Type B pancreatic cell (in vitro differentiated cells): ENCODE measurements around the gene MGAT2. TPM values are rescaled to one million over a fixed set of nuclear protein-coding genes. Genes with fewer than 3 reads are reported as not detected.
"Not testable (repeated sequence)": the region's sequence is repeated elsewhere in the genome, so short reads cannot be mapped to it uniquely, and the experiment has no call there.

Experiments used
- DNase-seq: peaks from one replicate; pipeline ENCODE4 v3.0.0; 2021; ENCODE audit warnings: mixed read lengths; ENCODE audit not compliant: unreplicated experiment; ENCODE audit errors: extremely low spot score
- H3K27ac Mint-ChIP-seq: 2 replicates; pipeline ENCODE4 v1.8.0; 2021; ENCODE audit warnings: mild to moderate bottlenecking, mixed read lengths
- H3K27me3 Mint-ChIP-seq: 2 replicates; pipeline ENCODE4 v1.8.0; 2021; ENCODE audit warnings: mixed read lengths
- H3K36me3 Mint-ChIP-seq: 2 replicates; pipeline ENCODE4 v1.8.0; 2021; ENCODE audit warnings: mixed read lengths
- H3K4me1 Mint-ChIP-seq: one replicate; pipeline ENCODE4 v1.8.0; 2021; ENCODE audit warnings: mixed read lengths; ENCODE audit not compliant: unreplicated experiment
- H3K4me3 Mint-ChIP-seq: 2 replicates; pipeline ENCODE4 v1.8.0; 2021; ENCODE audit warnings: mild to moderate bottlenecking, mixed read lengths
- H3K9me3 Mint-ChIP-seq: 2 replicates; pipeline ENCODE4 v1.8.0; 2021; ENCODE audit warnings: mixed read lengths
- CTCF ChIP-seq: fragments of 200-600 bp; sonication (generic); conservative IDR thresholded peaks from 2 replicates; pipeline ENCODE4 v1.5.0; 2021; ENCODE audit warnings: antibody characterized with exemption, mild to moderate bottlenecking
- total RNA-seq: library from RNA; stranded (reverse); gene quantifications from 2 replicates; pipeline ENCODE4 v1.2.1, GENCODE V29; 2021; ENCODE audit warnings: low replicate concordance

Gene MGAT2
- total RNA-seq, 1 donor from 2014 or later, result 27.0 TPM

- no peaks in the 10 kb centered on the region for H3K27me3 Mint-ChIP-seq
- H3K9me3 Mint-ChIP-seq, result no peaks in the 10 kb centered on the region
- peaks cover 22% of the 10 kb centered on the region for H3K4me1 Mint-ChIP-seq
- H3K4me3 Mint-ChIP-seq, result no peak overlapping the region
- H3K36me3 Mint-ChIP-seq, result peaks cover 23% of the 10 kb centered on the region
- TF ChIP-seq CTCF, result no peak
- no peak overlapping the region for H3K27ac Mint-ChIP-seq
- DNase-seq, result no peak
These were observed 4.8 kb upstream of the MGAT2 start for GRCh38 chr14:49615776-49616175.

- H3K27ac Mint-ChIP-seq, result peak overlapping the region; percentile 100
- no peak for DNase-seq
- TF ChIP-seq CTCF, result no peak
- peaks cover 23% of the 10 kb centered on the region for H3K36me3 Mint-ChIP-seq
- H3K4me3 Mint-ChIP-seq, result peak overlapping the region; percentile 11
- peaks cover 27% of the 10 kb centered on the region for H3K4me1 Mint-ChIP-seq
- H3K9me3 Mint-ChIP-seq, result no peaks in the 10 kb centered on the region
- H3K27me3 Mint-ChIP-seq, result no peaks in the 10 kb centered on the region
These were observed 2.6 kb upstream of the MGAT2 start for GRCh38 chr14:49617852-49618519.

GRCh38 chr14:49619273-49619672, 1.3 kb upstream of the MGAT2 start:
- H3K27ac Mint-ChIP-seq, result peak overlapping the region; percentile 100
- H3K27me3 Mint-ChIP-seq, H3K9me3 Mint-ChIP-seq, DNase-seq: not testable (repeated sequence)
- H3K4me3 Mint-ChIP-seq, result peak overlapping the region; percentile 99
- peaks cover 31% of the 10 kb centered on the region for H3K4me1 Mint-ChIP-seq
- H3K36me3 Mint-ChIP-seq, result peaks cover 20% of the 10 kb centered on the region

- no peak for TF ChIP-seq CTCF
- H3K4me3 Mint-ChIP-seq, result peak overlapping the region; percentile 99
- H3K36me3 Mint-ChIP-seq, result peaks cover 19% of the 10 kb centered on the region
- no peaks in the 10 kb centered on the region for H3K9me3 Mint-ChIP-seq
- H3K4me1 Mint-ChIP-seq, result peaks cover 31% of the 10 kb centered on the region
- peak overlapping the region; percentile 100 for H3K27ac Mint-ChIP-seq
- no peaks in the 10 kb centered on the region for H3K27me3 Mint-ChIP-seq
- no peak for DNase-seq
These were observed 869 bp upstream of the MGAT2 start for GRCh38 chr14:49619730-49620129.

- no peaks in the 10 kb centered on the region for H3K27me3 Mint-ChIP-seq
- DNase-seq, result peak; percentile 74
- TF ChIP-seq CTCF, result no peak
- H3K27ac Mint-ChIP-seq, result peak overlapping the region; percentile 100
- H3K9me3 Mint-ChIP-seq, result no peaks in the 10 kb centered on the region
- peaks cover 31% of the 10 kb centered on the region for H3K4me1 Mint-ChIP-seq
- H3K36me3 Mint-ChIP-seq, result peaks cover 19% of the 10 kb centered on the region
- H3K4me3 Mint-ChIP-seq, result peak overlapping the region; percentile 99
These were observed 699 bp downstream of the MGAT2 start for GRCh38 chr14:49621114-49621881.

- no peaks in the 10 kb centered on the region for H3K27me3 Mint-ChIP-seq
- no peak for DNase-seq
- no peaks in the 10 kb centered on the region for H3K9me3 Mint-ChIP-seq
- TF ChIP-seq CTCF, result no peak
- peak overlapping the region; percentile 76 for H3K27ac Mint-ChIP-seq
- peak overlapping the region; percentile 99 for H3K4me3 Mint-ChIP-seq
- peaks cover 31% of the 10 kb centered on the region for H3K4me1 Mint-ChIP-seq
- H3K36me3 Mint-ChIP-seq, result peaks cover 21% of the 10 kb centered on the region
These were observed 1.5 kb downstream of the MGAT2 start for GRCh38 chr14:49622022-49622607.
